HFFc6 (cell line): ENCODE measurements around the gene IRGQ. TPM values are rescaled to one million over a fixed set of nuclear protein-coding genes. Genes with fewer than 3 reads are reported as not detected.

Experiments
- DNase-seq: peaks from one replicate; pipeline ENCODE4 v3.0.0-alpha.2; 2018
- H3K27ac Mint-ChIP-seq: 2 replicates; pipeline ENCODE4 v1.8.0; 2020; ENCODE audit warnings: mild to moderate bottlenecking, mixed read lengths
- H3K27me3 Mint-ChIP-seq: 2 replicates; pipeline ENCODE4 v1.8.0; 2021; ENCODE audit warnings: mild to moderate bottlenecking, moderate library complexity, mixed read lengths; ENCODE audit not compliant: insufficient read depth
- H3K36me3 Mint-ChIP-seq: 2 replicates; pipeline ENCODE4 v1.8.0; 2021; ENCODE audit warnings: low read depth, mixed read lengths
- H3K4me1 Mint-ChIP-seq: 2 replicates; pipeline ENCODE4 v1.8.0; 2020; ENCODE audit warnings: low read depth, mixed read lengths
- H3K4me3 Mint-ChIP-seq: 2 replicates; pipeline ENCODE4 v1.8.0; 2020; ENCODE audit warnings: mild to moderate bottlenecking, moderate library complexity, mixed read lengths
- H3K9me3 Mint-ChIP-seq: 2 replicates; pipeline ENCODE4 v1.8.0; 2020; ENCODE audit warnings: mild to moderate bottlenecking, mixed read lengths
- total RNA-seq, 6 experiments: library from RNA; stranded (reverse); fragmentation: NEBNext Ultra II Directional; extraction: Animal tissue kit (Norgen Biotek cat#: 25700); gene quantifications; 2 replicates in 1 of 6; 3 replicates in 5 of 6; pipeline ENCODE4 v1.2.3, GENCODE V29; 2021
- TF ChIP-seq, protein P1 (sequence below): fragments of 200-600 bp; sonication (generic); IDR thresholded peaks from 2 replicates; pipeline ENCODE4 v1.5.0; 2021; ENCODE audit warnings: antibody characterized with exemption, mild to moderate bottlenecking

IRGQ gene
- total RNA-seq, 6 experiments from 2014 or later = 19.5 to 24.7 (median 21.2) TPM

DNA sequence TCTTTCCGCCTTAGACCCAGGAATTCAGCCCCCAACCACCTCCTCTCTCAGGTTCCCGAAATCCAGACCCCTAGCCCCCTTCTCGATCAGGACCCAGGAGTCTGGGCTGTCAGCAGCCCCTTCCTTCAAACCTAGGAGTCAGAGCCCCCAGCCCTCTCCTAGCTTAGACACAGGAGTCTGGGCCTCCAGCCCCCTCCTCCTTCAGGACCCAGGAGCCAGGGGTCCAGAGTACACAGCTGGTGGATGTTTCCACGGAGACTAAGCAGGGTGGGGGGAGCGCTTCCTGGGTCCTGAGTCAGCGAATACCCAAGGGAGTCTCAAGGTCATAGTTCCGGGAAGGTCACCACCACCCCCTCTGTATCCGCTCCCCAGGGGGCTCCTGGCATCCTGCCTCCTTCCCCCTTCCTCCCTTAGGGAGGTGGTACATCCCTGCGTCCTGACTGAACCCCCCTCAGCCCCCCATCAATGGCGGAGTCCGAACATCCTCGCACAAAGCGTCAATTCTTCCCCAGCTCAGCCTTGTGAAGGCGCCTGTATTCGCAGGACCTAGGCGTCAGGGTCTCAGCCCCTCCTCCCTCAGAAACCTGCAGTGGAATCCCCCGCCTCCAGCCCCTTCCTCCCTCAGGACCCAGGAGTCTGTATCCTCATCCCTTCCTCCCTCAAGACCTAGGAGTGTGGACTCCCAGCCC is 39.1 kb upstream of the IRGQ start:
- no peak for DNase-seq
- H3K36me3 Mint-ChIP-seq = no peaks in the 10 kb centered on the region
- H3K9me3 Mint-ChIP-seq = no peaks in the 10 kb centered on the region
- H3K4me1 Mint-ChIP-seq = peaks cover 8% of the 10 kb centered on the region; the same call in 1 of the 2 replicates
- TF ChIP-seq, protein P1, sequence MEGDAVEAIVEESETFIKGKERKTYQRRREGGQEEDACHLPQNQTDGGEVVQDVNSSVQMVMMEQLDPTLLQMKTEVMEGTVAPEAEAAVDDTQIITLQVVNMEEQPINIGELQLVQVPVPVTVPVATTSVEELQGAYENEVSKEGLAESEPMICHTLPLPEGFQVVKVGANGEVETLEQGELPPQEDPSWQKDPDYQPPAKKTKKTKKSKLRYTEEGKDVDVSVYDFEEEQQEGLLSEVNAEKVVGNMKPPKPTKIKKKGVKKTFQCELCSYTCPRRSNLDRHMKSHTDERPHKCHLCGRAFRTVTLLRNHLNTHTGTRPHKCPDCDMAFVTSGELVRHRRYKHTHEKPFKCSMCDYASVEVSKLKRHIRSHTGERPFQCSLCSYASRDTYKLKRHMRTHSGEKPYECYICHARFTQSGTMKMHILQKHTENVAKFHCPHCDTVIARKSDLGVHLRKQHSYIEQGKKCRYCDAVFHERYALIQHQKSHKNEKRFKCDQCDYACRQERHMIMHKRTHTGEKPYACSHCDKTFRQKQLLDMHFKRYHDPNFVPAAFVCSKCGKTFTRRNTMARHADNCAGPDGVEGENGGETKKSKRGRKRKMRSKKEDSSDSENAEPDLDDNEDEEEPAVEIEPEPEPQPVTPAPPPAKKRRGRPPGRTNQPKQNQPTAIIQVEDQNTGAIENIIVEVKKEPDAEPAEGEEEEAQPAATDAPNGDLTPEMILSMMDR = no peak
- peaks cover 28% of the 10 kb centered on the region for H3K27me3 Mint-ChIP-seq
- peak overlapping the region; percentile 53; the same call in 1 of the 2 replicates for H3K4me3 Mint-ChIP-seq
- H3K27ac Mint-ChIP-seq = peak overlapping the region; percentile 38; the same call in 1 of the 2 replicates

DNA sequence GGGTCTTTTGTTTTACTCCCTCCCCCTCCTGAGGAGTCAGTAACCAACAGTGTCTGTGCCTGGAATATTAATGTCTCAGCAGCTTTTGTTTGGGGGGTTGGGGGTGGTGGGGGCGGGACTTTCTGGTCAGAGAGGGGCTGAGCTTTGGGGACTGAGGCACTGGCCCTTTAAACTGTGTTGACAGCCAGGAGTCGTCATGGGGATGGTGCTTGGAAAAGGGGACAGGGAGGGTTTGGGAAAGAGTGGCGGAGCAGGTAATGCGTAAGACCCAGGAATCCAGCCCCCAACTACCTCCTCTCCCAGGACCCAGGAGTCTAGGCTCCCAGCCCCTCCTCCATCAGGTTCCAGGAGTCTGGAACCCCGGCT is 38.6 kb upstream of the IRGQ start:
- DNase-seq = no peak
- Mint-ChIP-seq H3K36me3 (no peaks in the 10 kb centered on the region), H3K4me3 (no peak overlapping the region; the same call in 1 of the 2 replicates), H3K4me1 (peaks cover 8% of the 10 kb centered on the region; the same call in 1 of the 2 replicates), H3K9me3 (no peaks in the 10 kb centered on the region), H3K27me3 (peaks cover 26% of the 10 kb centered on the region), H3K27ac (no peak overlapping the region)
- TF ChIP-seq, protein P1 = no peak

- TF ChIP-seq, protein P1 = no peak
- Mint-ChIP-seq H3K4me3 (no peak overlapping the region), H3K4me1 (peaks cover 8% of the 10 kb centered on the region; the same call in 1 of the 2 replicates), H3K27ac (no peak overlapping the region), H3K36me3 (no peaks in the 10 kb centered on the region), H3K27me3 (peaks cover 24% of the 10 kb centered on the region), H3K9me3 (no peaks in the 10 kb centered on the region)
- DNase-seq = no peak
Measured at GRCh38 chr19:43634068-43634467, 38.1 kb upstream of the IRGQ start.

DNA sequence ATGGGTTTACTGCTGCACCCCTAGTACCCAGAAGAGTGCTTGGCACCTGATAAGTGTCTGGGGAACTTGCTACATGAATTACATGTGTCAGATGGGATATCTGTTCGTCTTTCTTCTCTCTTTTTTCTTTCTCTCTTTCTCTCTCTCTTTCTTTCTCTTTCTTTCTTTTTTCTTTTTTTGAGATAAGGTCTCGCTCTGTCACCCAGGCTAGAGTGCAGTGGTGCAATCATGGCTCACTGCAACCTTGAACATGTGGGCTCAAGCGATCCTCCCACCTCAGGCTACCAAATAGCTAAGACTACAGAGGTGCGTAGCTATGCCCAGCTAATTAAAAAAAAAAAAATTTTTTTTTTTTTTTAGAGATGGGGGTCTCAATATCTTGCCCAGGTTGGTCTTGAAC is 37.6 kb upstream of the IRGQ start:
- TF ChIP-seq, protein P1 = no peak
- Mint-ChIP-seq H3K27ac (no peak overlapping the region), H3K27me3 (peaks cover 18% of the 10 kb centered on the region), H3K9me3 (no peaks in the 10 kb centered on the region), H3K36me3 (no peaks in the 10 kb centered on the region), H3K4me3 (no peak overlapping the region), H3K4me1 (peaks cover 8% of the 10 kb centered on the region; the same call in 1 of the 2 replicates)
- no peak for DNase-seq

- H3K4me1 Mint-ChIP-seq = peaks cover 8% of the 10 kb centered on the region; the same call in 1 of the 2 replicates
- TF ChIP-seq, protein P1 = no peak
- no peaks in the 10 kb centered on the region for H3K9me3 Mint-ChIP-seq
- peaks cover 5% of the 10 kb centered on the region for H3K27me3 Mint-ChIP-seq
- H3K27ac Mint-ChIP-seq = no peak overlapping the region
- H3K36me3 Mint-ChIP-seq = no peaks in the 10 kb centered on the region
- H3K4me3 Mint-ChIP-seq = no peak overlapping the region
- DNase-seq = no peak
Measured at GRCh38 chr19:43631491-43631890, 35.6 kb upstream of the IRGQ start.
